NCI-H2196 (cell line): Measurements from ENCODE around the gene PRIM2.
"Not testable (repeated sequence)": the region's sequence is repeated elsewhere in the genome, so short reads cannot be mapped to it uniquely, and the experiment has no call there.

ENCODE experiments used
- DNase-seq: peaks from one replicate; lab custom pipeline; 2025; ENCODE audit not compliant: unreplicated experiment; lab: John Stamatoyannopoulos, UW

The PRIM2 gene

GRCh38 chr6:57444787-57445186 is 127.4 kb downstream of the PRIM2 start:
- DNase-seq: not testable (repeated sequence)

GRCh38 chr6:57445379-57445778 is 127.9 kb downstream of the PRIM2 start:
- not testable (repeated sequence) for DNase-seq

- DNase-seq: not testable (repeated sequence)
Observed at GRCh38 chr6:57445790-57446468, 128.5 kb downstream of the PRIM2 start.

GRCh38 chr6:57449496-57450066 is 132.2 kb downstream of the PRIM2 start:
- not testable (repeated sequence) for DNase-seq

GRCh38 chr6:57459781-57460180 is 142.4 kb downstream of the PRIM2 start:
- DNase-seq: not testable (repeated sequence)

GRCh38 chr6:57461022-57461421 is 143.6 kb downstream of the PRIM2 start:
- not testable (repeated sequence) for DNase-seq

GRCh38 chr6:57463809-57464208 is 146.4 kb downstream of the PRIM2 start:
- DNase-seq: not testable (repeated sequence)

GRCh38 chr6:57465968-57466367 is 148.5 kb downstream of the PRIM2 start:
- not testable (repeated sequence) for DNase-seq

- DNase-seq: no peak
Observed at GRCh38 chr6:57469072-57469471, 151.6 kb downstream of the PRIM2 start.

GRCh38 chr6:57470148-57470547 is 152.7 kb downstream of the PRIM2 start:
- not testable (repeated sequence) for DNase-seq

- DNase-seq: not testable (repeated sequence)
Observed at GRCh38 chr6:57471314-57471864, 154.0 kb downstream of the PRIM2 start.

- peak; percentile 9 for DNase-seq
Observed at GRCh38 chr6:57472861-57473362, 155.5 kb downstream of the PRIM2 start.

- not testable (repeated sequence) for DNase-seq
Observed at GRCh38 chr6:57474862-57475475, 157.5 kb downstream of the PRIM2 start.

GRCh38 chr6:57475656-57476055 is 158.2 kb downstream of the PRIM2 start:
- not testable (repeated sequence) for DNase-seq

GRCh38 chr6:57480194-57480593 is 162.8 kb downstream of the PRIM2 start:
- not testable (repeated sequence) for DNase-seq

- DNase-seq: not testable (repeated sequence)
Observed at GRCh38 chr6:57481121-57481520, 163.7 kb downstream of the PRIM2 start.

GRCh38 chr6:57482471-57482870 is 165.0 kb downstream of the PRIM2 start:
- DNase-seq: not testable (repeated sequence)

GRCh38 chr6:57486494-57487081 is 169.2 kb downstream of the PRIM2 start:
- DNase-seq: not testable (repeated sequence)

GRCh38 chr6:57488551-57488950 is 171.1 kb downstream of the PRIM2 start:
- not testable (repeated sequence) for DNase-seq

GRCh38 chr6:57489887-57490286 is 172.5 kb downstream of the PRIM2 start:
- DNase-seq: not testable (repeated sequence)

- not testable (repeated sequence) for DNase-seq
Observed at GRCh38 chr6:57491795-57492194, 174.4 kb downstream of the PRIM2 start.
